ENCODE data around the gene LIMK2.

- TF ChIP-seq CTCF (IDR thresholded peaks at IDR 0.05 in 8 of 11, conservative IDR thresholded peaks at IDR 0.05 in 3 of 11) = no peak
- TF ChIP-seq POLR2AphosphoS5 (IDR thresholded peaks at IDR 0.05) = no peak
These were observed 28.1 kb upstream of the LIMK2 start for GRCh38 chr22:31184015-31184414.

Measured in spleen (tissue), 7 donors.